Left renal pelvis (tissue), 4 donors: ENCODE results near the gene METRNL. TPM values are rescaled to one million over a fixed set of nuclear protein-coding genes. Genes with fewer than 3 reads are reported as not detected.
"Not testable (repeated sequence)": the region's sequence is repeated elsewhere in the genome, so short reads cannot be mapped to it uniquely, and the experiment has no call there.

Source experiments
- DNase-seq, 4 donors: peaks; one replicate each; pipeline ENCODE4 v3.0.0-alpha.2; 2013; ENCODE audit warnings: low read depth in 4 of 4, low spot score in 3 of 4
- polyA plus RNA-seq, 4 donors: library from polyadenylated mRNA; unstranded; fragments of 120-200 nt; gene quantifications; one replicate each; pipeline ENCODE4 v1.2.1, GENCODE V29; 2013; ENCODE audit not compliant: insufficient read length in 4 of 4

METRNL gene, protein sequence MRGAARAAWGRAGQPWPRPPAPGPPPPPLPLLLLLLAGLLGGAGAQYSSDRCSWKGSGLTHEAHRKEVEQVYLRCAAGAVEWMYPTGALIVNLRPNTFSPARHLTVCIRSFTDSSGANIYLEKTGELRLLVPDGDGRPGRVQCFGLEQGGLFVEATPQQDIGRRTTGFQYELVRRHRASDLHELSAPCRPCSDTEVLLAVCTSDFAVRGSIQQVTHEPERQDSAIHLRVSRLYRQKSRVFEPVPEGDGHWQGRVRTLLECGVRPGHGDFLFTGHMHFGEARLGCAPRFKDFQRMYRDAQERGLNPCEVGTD
- polyA plus RNA-seq = 10 to 100 TPM; 18.1 to 71.1 (median 41.2) TPM

DNA sequence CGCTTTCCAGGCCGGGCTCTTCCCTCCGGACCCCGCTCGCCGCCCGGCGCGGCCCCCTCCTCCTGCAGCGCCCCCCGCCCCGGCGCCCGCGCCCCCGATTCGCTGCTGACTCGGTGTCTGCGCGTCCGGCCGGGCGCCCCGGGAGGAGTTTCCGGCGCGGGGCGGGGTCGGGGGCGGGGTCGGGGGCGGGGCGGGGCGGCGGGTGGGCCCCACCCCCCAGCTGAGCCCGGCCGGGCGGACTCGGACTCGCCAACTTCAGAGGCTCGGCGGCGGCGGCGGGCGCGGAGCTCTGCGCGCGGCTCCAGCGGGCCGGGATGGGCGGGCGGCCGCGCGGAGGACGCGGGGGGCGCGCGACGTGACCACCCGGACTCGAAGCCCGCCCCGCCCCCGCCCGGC, at the start of gene METRNL:
TSS of gene METRNL (plus strand) at position 258 of the 396 bp plus-strand sequence. CDS start 207 bp downstream, outside the sequence.
- DNase-seq = no peak

- no peak for DNase-seq
Observed at GRCh38 chr17:83030432-83030831, 49.0 kb upstream of the METRNL start.

DNA sequence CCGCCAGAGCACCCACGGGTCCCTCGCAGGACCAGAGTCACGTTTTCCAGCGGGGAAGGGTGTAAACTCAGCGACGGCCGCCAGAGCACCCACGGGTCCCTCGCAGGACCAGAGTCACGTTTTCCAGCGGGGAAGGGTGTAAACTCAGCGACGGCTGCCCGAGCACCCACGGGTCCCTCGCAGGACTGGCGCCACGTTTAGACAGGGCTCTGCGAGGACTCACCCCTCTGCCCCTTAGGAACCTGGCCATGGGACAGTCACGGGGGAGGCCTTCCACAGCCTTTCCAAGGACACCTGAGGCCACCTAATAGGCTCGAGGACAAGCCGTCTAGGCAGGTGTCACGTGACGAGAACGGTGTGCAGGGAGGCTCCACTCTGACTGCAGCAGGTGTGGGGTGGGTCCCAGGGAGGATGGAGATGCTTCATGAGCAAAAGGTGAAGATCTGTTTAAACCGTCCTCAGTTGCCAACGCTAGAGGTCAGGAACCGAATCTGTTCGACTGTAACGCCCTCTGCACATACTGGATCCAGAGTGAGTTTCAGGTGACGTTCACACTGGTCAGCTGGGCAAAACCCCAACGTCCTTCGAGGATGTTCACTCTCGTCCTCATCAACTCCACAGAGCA, 48.0 kb upstream of the METRNL start:
- no peak for DNase-seq

- DNase-seq = not testable (repeated sequence)
Observed at GRCh38 chr17:83031946-83032451, 47.4 kb upstream of the METRNL start.

- DNase-seq = no peak
Observed at GRCh38 chr17:83032781-83033180, 46.6 kb upstream of the METRNL start.

DNA sequence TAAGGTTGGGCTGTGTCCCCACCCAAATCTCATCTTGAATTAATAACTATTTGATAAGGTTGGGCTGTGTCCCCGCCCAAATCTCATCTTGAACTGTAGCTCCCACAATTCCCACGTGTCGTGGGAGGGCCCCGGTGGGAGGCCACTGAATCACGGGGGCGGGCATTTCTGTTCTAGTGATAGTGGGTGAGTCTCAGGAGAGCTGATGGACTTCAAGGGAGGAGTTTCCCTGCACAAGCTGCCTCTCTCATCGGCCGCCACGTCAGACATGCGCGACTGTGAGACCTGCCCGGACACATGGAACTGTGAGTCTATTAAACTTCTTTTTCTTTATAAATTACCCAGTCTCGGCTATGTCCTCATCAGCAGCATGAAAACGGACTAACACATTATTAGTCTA, 44.9 kb upstream of the METRNL start:
- no peak for DNase-seq

DNA sequence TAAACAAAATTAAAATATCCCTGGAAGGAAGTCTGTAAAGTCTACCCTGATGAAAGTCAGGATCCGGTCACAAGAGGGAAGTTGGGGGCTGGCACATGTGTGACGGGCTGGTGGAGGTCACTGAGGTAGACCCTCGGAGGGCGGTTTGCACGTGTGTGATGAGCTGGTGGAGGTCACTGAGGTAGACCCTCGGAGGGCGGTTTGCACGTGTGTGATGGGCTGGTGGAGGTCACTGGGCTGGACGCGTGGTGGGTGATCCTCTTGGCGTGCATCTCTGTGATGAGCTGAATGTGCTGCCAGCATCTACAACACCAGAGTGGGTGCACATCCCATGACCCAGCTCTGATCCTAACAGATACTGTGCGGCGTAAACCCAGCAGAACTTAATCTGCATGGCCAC, 43.7 kb upstream of the METRNL start:
- DNase-seq = no peak

- DNase-seq = no peak
Observed at GRCh38 chr17:83036193-83036592, 43.2 kb upstream of the METRNL start.

GRCh38 chr17:83036666-83037065, 42.7 kb upstream of the METRNL start:
- DNase-seq = no peak

GRCh38 chr17:83037084-83037873, 42.1 kb upstream of the METRNL start:
- DNase-seq = no peak

DNA sequence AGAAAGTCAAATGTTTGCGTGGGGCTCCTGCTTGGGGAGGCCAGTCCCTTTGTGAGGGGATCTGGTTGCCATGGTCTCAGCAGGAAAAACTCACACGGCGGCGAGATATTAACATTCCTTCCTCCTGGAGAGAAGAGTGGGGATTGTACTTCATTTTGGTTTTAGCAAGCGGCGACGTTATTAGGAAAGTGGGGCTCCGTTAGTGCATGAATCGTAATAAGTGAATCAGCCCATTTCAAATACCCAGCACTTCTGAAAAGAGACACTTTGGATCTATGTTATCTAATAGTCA, 41.6 kb upstream of the METRNL start:
- DNase-seq = no peak

- DNase-seq = not testable (repeated sequence)
Observed at GRCh38 chr17:83038983-83039382, 40.4 kb upstream of the METRNL start.

DNA sequence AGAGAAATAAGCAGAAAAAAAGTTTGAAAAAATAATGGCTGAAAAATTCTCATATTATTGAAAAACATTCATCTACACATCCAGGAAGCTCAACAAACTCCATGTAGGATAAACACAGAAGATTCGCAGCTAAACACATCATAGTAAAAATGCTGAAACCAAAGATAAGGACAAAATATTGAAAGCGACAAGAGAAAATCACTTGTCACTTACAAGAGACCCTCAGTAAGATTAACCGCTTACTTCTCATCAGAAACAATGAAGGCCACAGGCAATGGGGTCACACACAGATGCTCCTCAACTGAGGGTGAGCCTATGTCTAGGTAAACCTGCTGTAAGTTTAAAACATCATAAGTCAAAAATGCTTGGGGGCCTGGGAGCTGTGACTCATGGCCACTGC, 38.1 kb upstream of the METRNL start:
- no peak for DNase-seq

GRCh38 chr17:83042522-83043158, 36.8 kb upstream of the METRNL start:
- no peak for DNase-seq

- DNase-seq = not testable (repeated sequence)
Observed at GRCh38 chr17:83044479-83044878, 34.9 kb upstream of the METRNL start.

DNA sequence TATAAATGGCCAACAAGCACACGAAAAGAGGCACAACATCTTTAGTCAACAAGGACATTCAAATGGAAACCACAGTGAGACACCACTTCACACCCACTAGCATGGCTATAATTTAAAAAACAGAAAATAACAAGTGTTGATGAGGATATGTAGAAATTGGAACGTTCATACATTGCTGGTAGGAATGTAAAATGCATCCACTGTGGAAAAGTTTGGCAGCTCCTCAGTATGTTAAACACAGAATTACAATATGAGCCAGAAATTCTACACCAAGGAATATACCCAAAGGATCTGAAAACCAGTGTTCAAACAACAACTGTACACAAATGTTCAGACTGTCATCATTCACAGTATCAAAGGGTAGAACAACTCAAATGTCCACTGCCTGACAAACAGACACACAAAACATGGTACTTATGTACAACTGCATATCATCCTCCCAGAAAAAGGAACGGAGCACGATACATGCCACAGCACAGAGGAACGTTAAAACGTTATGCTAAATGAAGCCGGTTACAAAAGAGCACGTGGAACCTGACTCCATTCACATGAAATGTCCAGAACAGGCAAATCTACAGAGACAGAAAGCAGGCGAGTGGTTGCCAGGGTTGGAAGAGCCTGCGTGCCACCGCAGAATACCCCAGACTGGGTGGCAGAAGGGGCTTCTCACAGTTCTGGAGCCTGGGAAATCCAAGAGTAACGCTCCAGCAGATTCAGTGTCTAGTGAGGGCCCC, 32.8 kb upstream of the METRNL start:
- no peak for DNase-seq

GRCh38 chr17:83047182-83047478, 32.3 kb upstream of the METRNL start:
- DNase-seq = no peak

GRCh38 chr17:83047818-83048475, 31.5 kb upstream of the METRNL start:
- not testable (repeated sequence) for DNase-seq

- no peak for DNase-seq
Observed at GRCh38 chr17:83050651-83051395, 28.6 kb upstream of the METRNL start.
